A549 (cell line): ENCODE data around the gene MGRN1. TPM values are rescaled to one million over a fixed set of nuclear protein-coding genes. Genes with fewer than 3 reads are reported as not detected.

Experiments used
- ATAC-seq, 2 experiments: fragments of 200-7000 bp in 1 of 2; fragments of >200 bp in 1 of 2; cut with Nextera tagmentation in 1 of 2; cut with Tn5 transposase in 1 of 2; 3 replicates each; pipeline versions ENCODE4 v1.8.0 to v1.9.1; 2018 to 2020; ENCODE audit warnings: mild to moderate bottlenecking in 1 of 2, moderate library complexity in 1 of 2
- CTCF ChIA-PET: fragments of 300-600 bp; sonication (Branson Sonifier 250); formaldehyde crosslinking; extraction: SDS; loops from one replicate; lab custom pipeline; 2021; ENCODE audit warnings: antibody characterized with exemption, inconsistent platforms; lab: Yijun Ruan, JAX
- POLR2A ChIA-PET: fragments of 350-600 bp; formaldehyde crosslinking; extraction: SDS; loops from one replicate; lab custom pipeline; 2021; ENCODE audit warnings: antibody characterized with exemption, inconsistent platforms; lab: Yijun Ruan, JAX
- DNase-seq, 2 experiments: peaks; one replicate each; pipeline versions ENCODE4 v3.0.0 to v3.0.0-alpha.2; 2011 to 2016; ENCODE audit warnings: low read depth in 1 of 2, low spot score in 1 of 2
- FAIRE-seq: peaks from 2 replicates; lab custom pipeline; 2011; peaks lifted over from hg19 to GRCh38; lab: Jason Lieb, UNC
- H3K27ac ChIP-seq, 2 experiments: fragments of >200 bp; sonication (Bioruptor Twin); formaldehyde crosslinking; 3 replicates each; pipeline ENCODE4 v1.5.1; 2016 to 2017
- H3K4me1 ChIP-seq: fragments of >200 bp; sonication (Bioruptor Twin); formaldehyde crosslinking; 3 replicates; pipeline ENCODE4 v1.6.1; 2016
- H3K4me2 ChIP-seq: fragments of >200 bp; sonication (Bioruptor Twin); formaldehyde crosslinking; 3 replicates; pipeline ENCODE4 v1.6.1; 2016
- H3K4me3 ChIP-seq: fragments of >200 bp; sonication (Bioruptor Twin); formaldehyde crosslinking; 3 replicates; pipeline ENCODE4 v1.5.1; 2016
- H3K9me3 ChIP-seq: fragments of >200 bp; sonication (Bioruptor Twin); formaldehyde crosslinking; 3 replicates; pipeline ENCODE4 v1.6.1; 2016
- BHLHE40 ChIP-seq: IDR thresholded peaks from 2 replicates; pipeline ENCODE4 v1.6.1; 2012; ENCODE audit warnings: low read depth, low read length, inconsistent platforms
- CBX2 ChIP-seq: fragments of 200-600 bp; sonication (generic); IDR thresholded peaks from 2 replicates; pipeline ENCODE4 v1.6.1; 2016; ENCODE audit warnings: low read depth, mild to moderate bottlenecking, borderline replicate concordance
- CBX8 ChIP-seq: fragments of 200-600 bp; sonication (generic); IDR thresholded peaks from 2 replicates; pipeline ENCODE4 v1.6.1; 2016
- CHD4 ChIP-seq: fragments of 200-600 bp; sonication (generic); IDR thresholded peaks from 2 replicates; pipeline ENCODE4 v1.6.1; 2016; ENCODE audit warnings: antibody characterized with exemption, mild to moderate bottlenecking, borderline replicate concordance
- CTCF ChIP-seq: fragments of >200 bp; sonication (Bioruptor Twin); formaldehyde crosslinking; IDR thresholded peaks from 3 replicates; pipeline ENCODE4 v1.5.1; 2016
- ESRRA ChIP-seq: fragments of 150-350 bp; IDR thresholded peaks from 2 replicates; pipeline ENCODE4 v1.6.1; 2014; ENCODE audit warnings: mild to moderate bottlenecking, low read length, borderline replicate concordance
- FOSB ChIP-seq: fragments of 250-450 bp; sonication (Bioruptor Pico); IDR thresholded peaks from 2 replicates; pipeline ENCODE4 v1.5.0; 2020; ENCODE audit warnings: mild to moderate bottlenecking, moderate library complexity
- GATA3 ChIP-seq: IDR thresholded peaks from 2 replicates; pipeline ENCODE4 v1.6.1; 2012; ENCODE audit warnings: borderline replicate concordance
- MYC ChIP-seq: IDR thresholded peaks from 2 replicates; pipeline ENCODE4 v1.6.1; 2012; ENCODE audit warnings: mild to moderate bottlenecking, inconsistent platforms, low read length, improper control_type of control experiment, borderline replicate concordance
- NPAS2 ChIP-seq: fragments of 250-450 bp; sonication (Bioruptor Pico); IDR thresholded peaks from 2 replicates; pipeline ENCODE4 v1.8.0; 2022; ENCODE audit warnings: mild to moderate bottlenecking, moderate library complexity, borderline replicate concordance
- RARB ChIP-seq: fragments of 250-450 bp; sonication (Bioruptor Pico); IDR thresholded peaks from 2 replicates; pipeline ENCODE4 v1.8.0; 2021; ENCODE audit warnings: mild to moderate bottlenecking, moderate library complexity
- RCOR1 ChIP-seq: fragments of 150-350 bp; IDR thresholded peaks from 2 replicates; pipeline ENCODE4 v1.6.1; 2014; ENCODE audit warnings: antibody characterized with exemption, low read length, low read depth
- SREBF2 ChIP-seq: fragments of 450-650 bp; IDR thresholded peaks from 2 replicates; pipeline ENCODE4 v1.6.1; 2014; ENCODE audit warnings: mild to moderate bottlenecking, moderate library complexity
- TP53 ChIP-seq: fragments of 250-450 bp; sonication (Bioruptor Pico); IDR thresholded peaks from 2 replicates; pipeline ENCODE4 v1.5.0; 2021; ENCODE audit warnings: mild to moderate bottlenecking, moderate library complexity
- ZC3H11A ChIP-seq: fragments of 450-650 bp; IDR thresholded peaks from 2 replicates; pipeline ENCODE4 v1.6.1; 2014; ENCODE audit warnings: antibody characterized with exemption, mild to moderate bottlenecking
- ZNF302 ChIP-seq: fragments of 250-450 bp; sonication (Bioruptor Pico); IDR thresholded peaks from 2 replicates; pipeline ENCODE4 v1.9.0; 2021; ENCODE audit warnings: inconsistent platforms, mild to moderate bottlenecking, moderate library complexity
- WGBS: methylation state at CpG from one replicate; pipeline ENCODE4 v1.1.6; 2017; ENCODE audit errors: missing lambda C conversion rate; 5-methylcytosine and 5-hydroxymethylcytosine counted together
- polyA plus RNA-seq, 4 experiments: library from polyadenylated mRNA; depleted of rRNA in 3 of 4; stranded (reverse); fragments of >200 nt; fragmentation: RNase III in 1 of 4; extraction: RNeasy Plus Mini Kit Qiagen cat#74134 plus additional on column Dnase treatment in 1 of 4; gene quantifications; 2 replicates in 3 of 4; 3 replicates in 1 of 4; pipeline ENCODE4 v1.2.3, GENCODE V29; 2011 to 2017
- TF ChIP-seq, protein P1 (sequence below): fragments of 450-650 bp; IDR thresholded peaks from 2 replicates; pipeline ENCODE4 v1.6.1; 2014; ENCODE audit warnings: antibody characterized with exemption
- TF ChIP-seq, protein P2 (sequence below): fragments of 150-350 bp; IDR thresholded peaks from 2 replicates; pipeline ENCODE4 v1.6.1; 2014; ENCODE audit warnings: low read depth, mild to moderate bottlenecking, low read length
- TF ChIP-seq, protein P3 (sequence below): IDR thresholded peaks from 2 replicates; pipeline ENCODE4 v1.6.1; 2012; ENCODE audit warnings: low read depth, borderline replicate concordance
- TF ChIP-seq, protein P4 (sequence below): fragments of >200 bp; sonication (Bioruptor Twin); formaldehyde crosslinking; IDR thresholded peaks from 2 replicates; pipeline ENCODE4 v1.6.1; 2016
- TF ChIP-seq, protein P5 (sequence below): fragments of 250-450 bp; sonication (Bioruptor Pico); IDR thresholded peaks from 2 replicates; pipeline ENCODE4 v1.5.0; 2021; ENCODE audit warnings: mild to moderate bottlenecking, moderate library complexity, borderline replicate concordance

MGRN1 gene
- polyA plus RNA-seq, 2 of the 4 experiments (the other 2 are of a cell fraction) = 4.3 to 29.9 TPM

GRCh38 chr16:4646773-4647643, 22.4 kb downstream of the MGRN1 start:
- Histone ChIP-seq H3K27ac (no peak overlapping the region), H3K4me1 (no peaks in the 10 kb centered on the region), H3K4me2 (no peak overlapping the region), H3K9me3 (no peaks in the 10 kb centered on the region), H3K4me3 (no peak overlapping the region)
- DNase-seq (no peak), FAIRE-seq (no peak), ATAC-seq (no peak)
- TF ChIP-seq, protein P1, sequence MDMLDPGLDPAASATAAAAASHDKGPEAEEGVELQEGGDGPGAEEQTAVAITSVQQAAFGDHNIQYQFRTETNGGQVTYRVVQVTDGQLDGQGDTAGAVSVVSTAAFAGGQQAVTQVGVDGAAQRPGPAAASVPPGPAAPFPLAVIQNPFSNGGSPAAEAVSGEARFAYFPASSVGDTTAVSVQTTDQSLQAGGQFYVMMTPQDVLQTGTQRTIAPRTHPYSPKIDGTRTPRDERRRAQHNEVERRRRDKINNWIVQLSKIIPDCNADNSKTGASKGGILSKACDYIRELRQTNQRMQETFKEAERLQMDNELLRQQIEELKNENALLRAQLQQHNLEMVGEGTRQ = no peak
- TF ChIP-seq, protein P2, sequence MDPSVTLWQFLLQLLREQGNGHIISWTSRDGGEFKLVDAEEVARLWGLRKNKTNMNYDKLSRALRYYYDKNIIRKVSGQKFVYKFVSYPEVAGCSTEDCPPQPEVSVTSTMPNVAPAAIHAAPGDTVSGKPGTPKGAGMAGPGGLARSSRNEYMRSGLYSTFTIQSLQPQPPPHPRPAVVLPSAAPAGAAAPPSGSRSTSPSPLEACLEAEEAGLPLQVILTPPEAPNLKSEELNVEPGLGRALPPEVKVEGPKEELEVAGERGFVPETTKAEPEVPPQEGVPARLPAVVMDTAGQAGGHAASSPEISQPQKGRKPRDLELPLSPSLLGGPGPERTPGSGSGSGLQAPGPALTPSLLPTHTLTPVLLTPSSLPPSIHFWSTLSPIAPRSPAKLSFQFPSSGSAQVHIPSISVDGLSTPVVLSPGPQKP = no peak
- TF ChIP-seq ZC3H11A (no peak), ZNF302 (CRISPR knock-in tag) (no peak), CTCF (no peak), CHD4 (no peak), ESRRA (no peak), CBX2 (no peak), MYC (no peak)
- TF ChIP-seq, protein P3, sequence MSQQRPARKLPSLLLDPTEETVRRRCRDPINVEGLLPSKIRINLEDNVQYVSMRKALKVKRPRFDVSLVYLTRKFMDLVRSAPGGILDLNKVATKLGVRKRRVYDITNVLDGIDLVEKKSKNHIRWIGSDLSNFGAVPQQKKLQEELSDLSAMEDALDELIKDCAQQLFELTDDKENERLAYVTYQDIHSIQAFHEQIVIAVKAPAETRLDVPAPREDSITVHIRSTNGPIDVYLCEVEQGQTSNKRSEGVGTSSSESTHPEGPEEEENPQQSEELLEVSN = no peak
- TF ChIP-seq, protein P4, sequence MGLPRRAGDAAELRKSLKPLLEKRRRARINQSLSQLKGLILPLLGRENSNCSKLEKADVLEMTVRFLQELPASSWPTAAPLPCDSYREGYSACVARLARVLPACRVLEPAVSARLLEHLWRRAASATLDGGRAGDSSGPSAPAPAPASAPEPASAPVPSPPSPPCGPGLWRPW = no peak
- CTCF ChIA-PET = interaction anchor here (1.0 to 1.2 kb wide), 2 partner anchors 13 to 140 kb away, joined by 3 to 6 read pairs; no protein-coding TSS in a partner anchor
- 96% methylated on average over 14 of the region's 22 CpGs for WGBS
- POLR2A ChIA-PET = no interaction called here

- ChIA-PET CTCF (interaction anchor here (1.2 kb wide), 1 partner anchor 13 kb away, joined by 6 read pairs; no protein-coding TSS in a partner anchor), POLR2A (no interaction called here)
- H3K9me3 ChIP-seq = no peaks in the 10 kb centered on the region
- H3K4me3 ChIP-seq = no peak overlapping the region
- peaks cover 3% of the 10 kb centered on the region for H3K4me1 ChIP-seq
- no peak overlapping the region for H3K4me2 ChIP-seq
- TF ChIP-seq, protein P4 = no peak
- TF ChIP-seq FOSB (CRISPR knock-in tag) (no peak), TP53 (CRISPR knock-in tag) (no peak), NPAS2 (CRISPR knock-in tag) (no peak), ZNF302 (CRISPR knock-in tag) (no peak), CBX8 (no peak), RCOR1 (no peak), GATA3 (no peak), BHLHE40 (no peak), RARB (CRISPR knock-in tag) (no peak), CTCF (no peak), SREBF2 (no peak)
- TF ChIP-seq, protein P2 = no peak
- TF ChIP-seq, protein P5, sequence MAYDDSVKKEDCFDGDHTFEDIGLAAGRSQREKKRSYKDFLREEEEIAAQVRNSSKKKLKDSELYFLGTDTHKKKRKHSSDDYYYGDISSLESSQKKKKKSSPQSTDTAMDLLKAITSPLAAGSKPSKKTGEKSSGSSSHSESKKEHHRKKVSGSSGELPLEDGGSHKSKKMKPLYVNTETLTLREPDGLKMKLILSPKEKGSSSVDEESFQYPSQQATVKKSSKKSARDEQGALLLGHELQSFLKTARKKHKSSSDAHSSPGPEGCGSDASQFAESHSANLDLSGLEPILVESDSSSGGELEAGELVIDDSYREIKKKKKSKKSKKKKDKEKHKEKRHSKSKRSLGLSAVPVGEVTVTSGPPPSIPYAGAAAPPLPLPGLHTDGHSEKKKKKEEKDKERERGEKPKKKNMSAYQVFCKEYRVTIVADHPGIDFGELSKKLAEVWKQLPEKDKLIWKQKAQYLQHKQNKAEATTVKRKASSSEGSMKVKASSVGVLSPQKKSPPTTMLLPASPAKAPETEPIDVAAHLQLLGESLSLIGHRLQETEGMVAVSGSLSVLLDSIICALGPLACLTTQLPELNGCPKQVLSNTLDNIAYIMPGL (CRISPR knock-in tag) = no peak
- ATAC-seq (no peak), FAIRE-seq (no peak), DNase-seq (no peak)
- H3K27ac ChIP-seq = no peak overlapping the region
- WGBS = 99% methylated on average over 6 of the region's 8 CpGs
Observed at GRCh38 chr16:4647644-4647980, 23.0 kb downstream of the MGRN1 start.
